Measurements from ENCODE around the gene PRKG1. TPM values are rescaled to one million over a fixed set of nuclear protein-coding genes. Genes with fewer than 3 reads are reported as not detected.

PRKG1 gene
- total and polyA plus RNA-seq, 2 donors (not counting 1 experiment from before 2014, with no cell fraction given) = not detected

DNA sequence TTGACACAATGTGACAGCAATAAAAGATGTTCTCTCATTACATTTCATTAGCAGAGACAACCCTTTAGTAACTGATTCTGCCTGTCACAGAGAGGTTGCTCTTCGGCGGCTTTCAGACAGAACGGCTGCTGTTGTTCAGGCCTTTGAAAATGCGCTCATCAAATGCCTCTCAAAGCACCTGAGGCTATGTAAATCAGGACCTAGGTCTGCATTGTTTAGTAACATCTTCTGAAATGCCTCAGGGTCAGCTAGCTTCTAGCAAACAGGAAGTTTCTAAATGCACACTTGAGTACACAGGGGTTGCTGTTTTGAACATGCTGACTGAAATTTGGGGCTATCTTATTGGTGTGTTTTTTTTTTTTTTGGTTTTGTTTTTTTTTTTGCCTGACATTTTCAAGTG lies 1096.5 kb downstream of the PRKG1 start:
- Histone ChIP-seq H3K4me3 (ENCODE audit: control extremely low read depth in 1 of 5, extremely low read depth in 1 of 5, insufficient read depth in 1 of 5, low read depth in 2 of 5, low read length in 4 of 5) (no peak overlapping the region), H3K4me2 (replicated peaks; ENCODE audit: low read depth, low read length, poor library complexity, severe bottlenecking) (no peak overlapping the region), H2AFZ (ENCODE audit: insufficient read depth, low read depth, low read length, poor library complexity, severe bottlenecking) (no peak overlapping the region), H3K4me1 (ENCODE audit: control insufficient read depth in 2 of 2, insufficient read depth in 2 of 2, low read length in 2 of 2) (no peaks in the 10 kb centered on the region), H3K9ac (ENCODE audit: low read length) (no peak overlapping the region), H3K27me3 (replicated peaks in 1 of 4; ENCODE audit: control extremely low read depth in 1 of 4, control insufficient read depth in 3 of 4, insufficient read depth in 4 of 4, low read length in 3 of 4) (no peaks in the 10 kb centered on the region), H3K27ac (ENCODE audit: low read length in 2 of 2) (no peak overlapping the region), H4K20me1 (ENCODE audit: control insufficient read depth, insufficient read depth, low read length, poor library complexity, severe bottlenecking) (no peaks in the 10 kb centered on the region), H3K9me3 (ENCODE audit: control extremely low read depth in 1 of 3, control insufficient read depth in 2 of 3, insufficient read depth in 1 of 3, low read length in 2 of 3) (no peaks in the 10 kb centered on the region), H3K36me3 (replicated peaks in 1 of 2; ENCODE audit: control extremely low read depth in 1 of 2, control insufficient read depth in 1 of 2, extremely low read depth in 1 of 2, insufficient read depth in 2 of 2, low read length in 1 of 2) (no peaks in the 10 kb centered on the region), H3K79me2 (ENCODE audit: control insufficient read depth, insufficient read depth, low read length) (no peaks in the 10 kb centered on the region)
- TF ChIP-seq, protein P1, sequence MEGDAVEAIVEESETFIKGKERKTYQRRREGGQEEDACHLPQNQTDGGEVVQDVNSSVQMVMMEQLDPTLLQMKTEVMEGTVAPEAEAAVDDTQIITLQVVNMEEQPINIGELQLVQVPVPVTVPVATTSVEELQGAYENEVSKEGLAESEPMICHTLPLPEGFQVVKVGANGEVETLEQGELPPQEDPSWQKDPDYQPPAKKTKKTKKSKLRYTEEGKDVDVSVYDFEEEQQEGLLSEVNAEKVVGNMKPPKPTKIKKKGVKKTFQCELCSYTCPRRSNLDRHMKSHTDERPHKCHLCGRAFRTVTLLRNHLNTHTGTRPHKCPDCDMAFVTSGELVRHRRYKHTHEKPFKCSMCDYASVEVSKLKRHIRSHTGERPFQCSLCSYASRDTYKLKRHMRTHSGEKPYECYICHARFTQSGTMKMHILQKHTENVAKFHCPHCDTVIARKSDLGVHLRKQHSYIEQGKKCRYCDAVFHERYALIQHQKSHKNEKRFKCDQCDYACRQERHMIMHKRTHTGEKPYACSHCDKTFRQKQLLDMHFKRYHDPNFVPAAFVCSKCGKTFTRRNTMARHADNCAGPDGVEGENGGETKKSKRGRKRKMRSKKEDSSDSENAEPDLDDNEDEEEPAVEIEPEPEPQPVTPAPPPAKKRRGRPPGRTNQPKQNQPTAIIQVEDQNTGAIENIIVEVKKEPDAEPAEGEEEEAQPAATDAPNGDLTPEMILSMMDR (IDR thresholded peaks at IDR 0.05) = no peak
- no peak for TF ChIP-seq EZH2 (IDR thresholded peaks at IDR 0.05; ENCODE audit: borderline replicate concordance, insufficient read depth, low read depth, low read length, poor library complexity, severe bottlenecking)
- Mint-ChIP-seq H3K4me3 (no peak overlapping the region), H3K9me3 (ENCODE audit: insufficient read depth) (peaks cover 5% of the 10 kb centered on the region), H3K27ac (no peak overlapping the region), H3K27me3 (no peaks in the 10 kb centered on the region), H3K4me1 (no peaks in the 10 kb centered on the region)
- ChIA-PET CTCF (no interaction called here), POLR2A (no interaction called here)
- DNase-seq = no peak
- 94% methylated on average over 3 of the region's 4 CpGs for WGBS (ENCODE audit: insufficient coverage)
- ATAC-seq (ENCODE audit: low read depth) = no peak
- intact Hi-C loops (cut with micrococcal nuclease) = no loop called here

DNA sequence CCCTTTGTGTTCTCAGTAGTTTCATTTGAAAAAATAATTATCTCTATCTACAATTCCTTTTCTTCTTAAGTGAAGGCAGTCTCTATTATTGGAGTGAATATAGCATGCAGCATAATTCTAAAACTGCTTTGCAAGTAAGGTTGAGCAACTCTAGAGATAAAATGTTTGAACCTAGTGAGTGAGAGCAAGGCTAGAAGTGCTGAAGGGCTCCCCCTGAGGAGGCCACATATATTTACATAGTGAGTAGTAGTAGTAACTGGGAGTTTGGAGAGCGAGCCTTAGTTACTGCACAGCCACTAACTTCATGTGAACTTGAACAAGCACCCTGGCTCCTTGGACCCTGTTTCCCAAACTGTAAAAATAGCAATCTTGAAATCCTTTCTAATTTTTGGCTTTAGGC lies 1098.3 kb downstream of the PRKG1 start:
- no peak for TF ChIP-seq EZH2 (IDR thresholded peaks at IDR 0.05; ENCODE audit: borderline replicate concordance, insufficient read depth, low read depth, low read length, poor library complexity, severe bottlenecking)
- TF ChIP-seq, protein P1 (IDR thresholded peaks at IDR 0.05) = no peak
- Histone ChIP-seq H3K79me2 (ENCODE audit: control insufficient read depth, insufficient read depth, low read length) (no peaks in the 10 kb centered on the region), H3K9ac (ENCODE audit: low read length) (no peak overlapping the region), H3K27me3 (replicated peaks in 1 of 4; ENCODE audit: control extremely low read depth in 1 of 4, control insufficient read depth in 3 of 4, insufficient read depth in 4 of 4, low read length in 3 of 4) (no peaks in the 10 kb centered on the region), H4K20me1 (ENCODE audit: control insufficient read depth, insufficient read depth, low read length, poor library complexity, severe bottlenecking) (no peaks in the 10 kb centered on the region), H2AFZ (ENCODE audit: insufficient read depth, low read depth, low read length, poor library complexity, severe bottlenecking) (no peak overlapping the region), H3K4me3 (ENCODE audit: control extremely low read depth in 1 of 5, extremely low read depth in 1 of 5, insufficient read depth in 1 of 5, low read depth in 2 of 5, low read length in 4 of 5) (no peak overlapping the region), H3K4me1 (ENCODE audit: control insufficient read depth in 2 of 2, insufficient read depth in 2 of 2, low read length in 2 of 2) (no peaks in the 10 kb centered on the region), H3K4me2 (replicated peaks; ENCODE audit: low read depth, low read length, poor library complexity, severe bottlenecking) (no peak overlapping the region), H3K9me3 (ENCODE audit: control extremely low read depth in 1 of 3, control insufficient read depth in 2 of 3, insufficient read depth in 1 of 3, low read length in 2 of 3) (no peaks in the 10 kb centered on the region), H3K27ac (ENCODE audit: low read length in 2 of 2) (no peak overlapping the region), H3K36me3 (replicated peaks in 1 of 2; ENCODE audit: control extremely low read depth in 1 of 2, control insufficient read depth in 1 of 2, extremely low read depth in 1 of 2, insufficient read depth in 2 of 2, low read length in 1 of 2) (no peaks in the 10 kb centered on the region)
- ChIA-PET CTCF (no interaction called here), POLR2A (no interaction called here)
- ATAC-seq (ENCODE audit: low read depth) (no peak), DNase-seq (no peak)
- no CpG with 5 or more reads among the region's 1 CpG for WGBS (ENCODE audit: insufficient coverage)
- Mint-ChIP-seq H3K4me3 (no peak overlapping the region), H3K9me3 (ENCODE audit: insufficient read depth) (peaks cover 6% of the 10 kb centered on the region), H3K27ac (no peak overlapping the region), H3K27me3 (no peaks in the 10 kb centered on the region), H3K4me1 (no peaks in the 10 kb centered on the region)
- intact Hi-C loops (cut with micrococcal nuclease) = no loop called here

All from B cell (primary cell).